GM19023 (cell line): Measurements from ENCODE around the gene HOXB6.

Experiments
- ATAC-seq: cut with Tn5 transposase; IDR thresholded peaks from one replicate; pipeline ENCODE4 v1.9.1; 2021; ENCODE audit warnings: mild to moderate bottlenecking, moderate library complexity; ENCODE audit not compliant: unreplicated experiment

The HOXB6 gene

GRCh38 chr17:48611213-48611612 lies 6.4 kb upstream of the HOXB6 start:
- ATAC-seq, result no peak

GRCh38 chr17:48610282-48611211 lies 5.8 kb upstream of the HOXB6 start, which contains the start of gene HOXB7:
TSS of gene HOXB7 (minus strand) at chr17:48611017. CDS start at chr17:48610918, 99 bp downstream.
- no peak for ATAC-seq

- no peak for ATAC-seq
Measured at GRCh38 chr17:48609759-48610281, 5.0 kb upstream of the HOXB6 start.

- ATAC-seq, result no peak
Measured at GRCh38 chr17:48609033-48609432, 4.2 kb upstream of the HOXB6 start.

GRCh38 chr17:48608494-48608834 lies 3.7 kb upstream of the HOXB6 start:
- no peak for ATAC-seq

- no peak for ATAC-seq
Measured at GRCh38 chr17:48606892-48607614, 2.3 kb upstream of the HOXB6 start.

- no peak for ATAC-seq
Measured at GRCh38 chr17:48605991-48606891, 1.5 kb upstream of the HOXB6 start.

- no peak for ATAC-seq
Measured at GRCh38 chr17:48605409-48605919, 678 bp upstream of the HOXB6 start.

GRCh38 chr17:48603959-48604769 lies 622 bp downstream of the HOXB6 start:
- ATAC-seq, result no peak

- no peak for ATAC-seq
Measured at GRCh38 chr17:48601539-48602425, 3.0 kb downstream of the HOXB6 start.

GRCh38 chr17:48601207-48601538 lies 3.6 kb downstream of the HOXB6 start:
- no peak for ATAC-seq

GRCh38 chr17:48600244-48601098 lies 4.3 kb downstream of the HOXB6 start:
- no peak for ATAC-seq

GRCh38 chr17:48599354-48599753 lies 5.4 kb downstream of the HOXB6 start:
- ATAC-seq, result no peak

GRCh38 chr17:48598736-48599135 lies 6.0 kb downstream of the HOXB6 start:
- ATAC-seq, result no peak

GRCh38 chr17:48597778-48598631 lies 6.8 kb downstream of the HOXB6 start:
- ATAC-seq, result no peak

- ATAC-seq, result no peak
Measured at GRCh38 chr17:48597528-48597777, 7.3 kb downstream of the HOXB6 start.
